Neuronal stem cell (in vitro differentiated cells): Measurements from ENCODE around the gene MEGF10.

Experiments
- DNase-seq: peaks from one replicate; pipeline ENCODE4 v3.0.0-alpha.2; 2013; ENCODE audit warnings: low spot score
- H2AFZ ChIP-seq: one replicate; pipeline ENCODE4 v1.6.1; 2013; ENCODE audit warnings: mild to moderate bottlenecking, low read length, inconsistent platforms
- H2AK5ac ChIP-seq: 2 replicates; pipeline ENCODE4 v1.6.1; 2013; ENCODE audit warnings: low read depth, mild to moderate bottlenecking, inconsistent platforms, low read length, moderate library complexity, mixed read lengths
- H2BK120ac ChIP-seq: 2 replicates; pipeline ENCODE4 v1.6.1; 2013; ENCODE audit warnings: low read depth, mild to moderate bottlenecking, inconsistent platforms, low read length, moderate library complexity, mixed read lengths
- H2BK12ac ChIP-seq: one replicate; pipeline ENCODE4 v1.6.1; 2013; ENCODE audit warnings: low read length, inconsistent platforms
- H2BK15ac ChIP-seq: 2 replicates; pipeline ENCODE4 v1.6.1; 2013; ENCODE audit warnings: mild to moderate bottlenecking, low read length, inconsistent platforms, mixed read lengths
- H2BK5ac ChIP-seq: one replicate; pipeline ENCODE4 v1.6.1; 2013; ENCODE audit warnings: inconsistent platforms, mild to moderate bottlenecking, low read length, moderate library complexity
- H3K14ac ChIP-seq: one replicate; pipeline ENCODE4 v1.6.1; 2013; ENCODE audit warnings: low read length, inconsistent platforms
- H3K18ac ChIP-seq: 2 replicates; pipeline ENCODE4 v1.6.1; 2013; ENCODE audit warnings: low read length, inconsistent platforms
- H3K23ac ChIP-seq: 2 replicates; pipeline ENCODE4 v1.6.1; 2013; ENCODE audit warnings: low read depth, mild to moderate bottlenecking, mixed read lengths, low read length, inconsistent platforms; ENCODE audit not compliant: poor library complexity
- H3K27ac ChIP-seq: replicated peaks from 3 replicates; pipeline ENCODE4 v1.5.1; 2013; ENCODE audit warnings: low read length, inconsistent platforms
- H3K27me3 ChIP-seq, 3 experiments: 2 replicates each; pipeline ENCODE4 v1.6.1; 2013; ENCODE audit warnings: low read length in 3 of 3, mild to moderate bottlenecking in 2 of 3, inconsistent platforms in 1 of 3, low read depth in 1 of 3, mixed read lengths in 1 of 3, moderate library complexity in 1 of 3; ENCODE audit not compliant: control insufficient read depth in 3 of 3, insufficient read depth in 3 of 3
- H3K36me3 ChIP-seq, 2 donors: replicated peaks in 1 of 2; 2 replicates each; pipeline ENCODE4 v1.6.1; 2013; ENCODE audit warnings: low read length in 2 of 2; ENCODE audit not compliant: control insufficient read depth in 2 of 2, insufficient read depth in 2 of 2
- H3K4ac ChIP-seq: 2 replicates; pipeline ENCODE4 v1.6.1; 2013; ENCODE audit warnings: inconsistent platforms, mild to moderate bottlenecking, low read length, moderate library complexity
- H3K4me1 ChIP-seq, 2 donors: 1 replicate in 1 of 2; 2 replicates in 1 of 2; pipeline ENCODE4 v1.6.1; 2013; ENCODE audit warnings: low read length in 2 of 2, low read depth in 1 of 2; ENCODE audit not compliant: control insufficient read depth in 2 of 2, insufficient read depth in 1 of 2
- H3K4me2 ChIP-seq: one replicate; pipeline ENCODE4 v1.6.1; 2013; ENCODE audit warnings: mild to moderate bottlenecking, low read length, inconsistent platforms; ENCODE audit not compliant: insufficient read depth, poor library complexity, severe bottlenecking
- H3K4me3 ChIP-seq, 2 donors: 2 replicates each; pipeline ENCODE4 v1.5.1; 2013; ENCODE audit warnings: low read length in 2 of 2, mild to moderate bottlenecking in 2 of 2, inconsistent platforms in 1 of 2, moderate library complexity in 1 of 2
- H3K79me1 ChIP-seq: one replicate; pipeline ENCODE4 v1.6.1; 2013; ENCODE audit warnings: low read depth, mild to moderate bottlenecking, inconsistent platforms, low read length, moderate library complexity
- H3K9ac ChIP-seq: one replicate; pipeline ENCODE4 v1.6.1; 2013; ENCODE audit warnings: mild to moderate bottlenecking, low read depth, low read length, inconsistent platforms; ENCODE audit not compliant: poor library complexity
- H3K9me3 ChIP-seq, 2 donors: replicated peaks in 1 of 2; 2 replicates each; pipeline versions ENCODE3 to v1.6.1; 2013; ENCODE audit warnings: low read length in 2 of 2, mild to moderate bottlenecking in 2 of 2, inconsistent platforms in 1 of 2, low read depth in 1 of 2, mixed read lengths in 1 of 2, moderate library complexity in 1 of 2; ENCODE audit not compliant: control insufficient read depth in 2 of 2, insufficient read depth in 1 of 2
- H4K8ac ChIP-seq: one replicate; pipeline ENCODE4 v1.6.1; 2013; ENCODE audit warnings: low read depth, mild to moderate bottlenecking, inconsistent platforms, low read length, moderate library complexity
- H4K91ac ChIP-seq: one replicate; pipeline ENCODE4 v1.6.1; 2013; ENCODE audit warnings: low read length, low read depth, mild to moderate bottlenecking, inconsistent platforms; ENCODE audit not compliant: poor library complexity
- WGBS, 2 donors: extraction: QIAGEN DNeasy Blood & Tissue Kit; methylation state at CpG; one replicate each; pipeline ENCODE4 v1.1.7; 2013; ENCODE audit warnings: missing lambda C conversion rate in 2 of 2, mixed read lengths in 1 of 2; ENCODE audit not compliant: insufficient read length in 2 of 2, insufficient replicate concordance in 1 of 2; ENCODE audit errors: extremely low coverage in 2 of 2; 5-methylcytosine and 5-hydroxymethylcytosine counted together

The MEGF10 gene

GRCh38 chr5:127435821-127436220 is 145.2 kb downstream of the MEGF10 start:
- H3K4ac ChIP-seq, result no peak overlapping the region
- no peaks in the 10 kb centered on the region for H3K9me3 ChIP-seq
- no peak overlapping the region for H2BK5ac ChIP-seq
- H3K27me3 ChIP-seq, result no peaks in the 10 kb centered on the region
- no peak for DNase-seq
- no CpG with 5 or more reads among the region's 2 CpGs for WGBS, 2 donors
- H3K4me2 ChIP-seq, result no peak overlapping the region
- H3K4me3 ChIP-seq, result no peak overlapping the region
- H2BK120ac ChIP-seq, result no peak overlapping the region
- H3K27ac ChIP-seq, result no peak overlapping the region
- H2BK12ac ChIP-seq, result no peak overlapping the region
- no peak overlapping the region for H4K91ac ChIP-seq
- no peak overlapping the region for H4K8ac ChIP-seq
- no peaks in the 10 kb centered on the region for H3K36me3 ChIP-seq
- no peak overlapping the region for H2AK5ac ChIP-seq
- H3K18ac ChIP-seq, result no peak overlapping the region
- H3K9ac ChIP-seq, result no peak overlapping the region
- H2BK15ac ChIP-seq, result no peak overlapping the region
- no peaks in the 10 kb centered on the region for H3K79me1 ChIP-seq
- H3K4me1 ChIP-seq, result peaks cover 4 to 5% of the 10 kb centered on the region in 2 donors
- H2AFZ ChIP-seq, result no peak overlapping the region
- H3K14ac ChIP-seq, result no peak overlapping the region
- no peak overlapping the region for H3K23ac ChIP-seq

- H3K9me3 ChIP-seq, result no peaks in the 10 kb centered on the region
- H2BK12ac ChIP-seq, result no peak overlapping the region
- peaks cover 3 to 4% of the 10 kb centered on the region in 2 donors for H3K4me1 ChIP-seq
- H3K14ac ChIP-seq, result no peak overlapping the region
- no peak for DNase-seq
- H3K27ac ChIP-seq, result no peak overlapping the region
- no peak overlapping the region for H3K4me3 ChIP-seq
- H3K4ac ChIP-seq, result no peak overlapping the region
- H2BK120ac ChIP-seq, result no peak overlapping the region
- H3K23ac ChIP-seq, result no peak overlapping the region
- no peak overlapping the region for H4K8ac ChIP-seq
- H2AK5ac ChIP-seq, result no peak overlapping the region
- H3K27me3 ChIP-seq, result no peaks in the 10 kb centered on the region
- no peak overlapping the region for H3K18ac ChIP-seq
- no peak overlapping the region for H4K91ac ChIP-seq
- no peaks in the 10 kb centered on the region for H3K79me1 ChIP-seq
- no peaks in the 10 kb centered on the region for H3K36me3 ChIP-seq
- H3K4me2 ChIP-seq, result no peak overlapping the region
- no peak overlapping the region for H2AFZ ChIP-seq
- H2BK15ac ChIP-seq, result no peak overlapping the region
- no peak overlapping the region for H2BK5ac ChIP-seq
- no peak overlapping the region for H3K9ac ChIP-seq
- WGBS, 2 donors, result no CpG with 5 or more reads among the region's 4 CpGs
Observed at GRCh38 chr5:127439644-127440043, 149.0 kb downstream of the MEGF10 start.

GRCh38 chr5:127440831-127441230 is 150.2 kb downstream of the MEGF10 start:
- no peaks in the 10 kb centered on the region for H3K27me3 ChIP-seq
- H2AFZ ChIP-seq, result no peak overlapping the region
- no peaks in the 10 kb centered on the region for H3K9me3 ChIP-seq
- H3K4me3 ChIP-seq, result no peak overlapping the region
- H4K91ac ChIP-seq, result no peak overlapping the region
- WGBS, 2 donors, result no CpG with 5 or more reads among the region's 7 CpGs
- no peak overlapping the region for H3K4me2 ChIP-seq
- no peak overlapping the region for H3K27ac ChIP-seq
- no peak overlapping the region for H4K8ac ChIP-seq
- no peak overlapping the region for H3K23ac ChIP-seq
- no peak overlapping the region for H3K14ac ChIP-seq
- no peak overlapping the region for H3K18ac ChIP-seq
- H2BK120ac ChIP-seq, result no peak overlapping the region
- H2AK5ac ChIP-seq, result no peak overlapping the region
- H2BK12ac ChIP-seq, result no peak overlapping the region
- DNase-seq, result no peak
- no peak overlapping the region for H2BK5ac ChIP-seq
- peaks cover 3 to 4% of the 10 kb centered on the region in 2 donors for H3K4me1 ChIP-seq
- no peaks in the 10 kb centered on the region for H3K36me3 ChIP-seq
- H3K79me1 ChIP-seq, result no peaks in the 10 kb centered on the region
- H2BK15ac ChIP-seq, result no peak overlapping the region
- H3K9ac ChIP-seq, result no peak overlapping the region
- no peak overlapping the region for H3K4ac ChIP-seq

GRCh38 chr5:127441799-127442484 is 151.3 kb downstream of the MEGF10 start:
- Histone ChIP-seq H3K14ac (no peak overlapping the region), H3K18ac (no peak overlapping the region), H2BK15ac (no peak overlapping the region), H2BK5ac (no peak overlapping the region), H2BK120ac (no peak overlapping the region), H3K36me3 (no peaks in the 10 kb centered on the region), H3K4me3 (no peak overlapping the region), H4K8ac (no peak overlapping the region), H3K9ac (no peak overlapping the region), H2AK5ac (no peak overlapping the region), H3K9me3 (no peaks in the 10 kb centered on the region), H3K4me2 (no peak overlapping the region), H2BK12ac (no peak overlapping the region), H4K91ac (no peak overlapping the region), H2AFZ (no peak overlapping the region), H3K79me1 (no peaks in the 10 kb centered on the region), H3K4me1 (peaks cover 4 to 8% of the 10 kb centered on the region in 2 donors), H3K23ac (no peak overlapping the region), H3K27me3 (no peaks in the 10 kb centered on the region), H3K4ac (no peak overlapping the region), H3K27ac (no peak overlapping the region)
- no peak for DNase-seq
- no CpG with 5 or more reads among the region's 4 CpGs for WGBS, 2 donors
